K562 (cell line): Measurements from ENCODE around the gene MAGI3. TPM values are rescaled to one million over a fixed set of nuclear protein-coding genes. Genes with fewer than 3 reads are reported as not detected.

Experiments
- ATAC-seq: fragments of 200-7000 bp; cut with Tn5 transposase; 3 replicates; pipeline ENCODE4 v1.9.1; 2020; ENCODE audit warnings: moderate library complexity
- BruUV-seq: library from RNA; stranded (reverse); fragments of 400-500 nt; replicated peaks from 2 replicates; lab custom pipeline; 2021; lab: Mats Ljungman, UMichigan
- CTCF ChIA-PET: fragments of 300-600 bp; formaldehyde crosslinking; extraction: SDS; loops from one replicate; lab custom pipeline; 2021; ENCODE audit warnings: low intra/inter-chr PET ratio; lab: Yijun Ruan, JAX
- POLR2A ChIA-PET: fragments of 300-600, 350-650 bp; sonication (Branson Sonifier 250); formaldehyde crosslinking; extraction: SDS; loops from one replicate; lab custom pipeline; 2021; ENCODE audit warnings: antibody characterized with exemption, inconsistent platforms; lab: Yijun Ruan, JAX
- DNase-seq, 4 experiments: peaks; one replicate each; pipeline versions ENCODE4 v3.0.0 to v3.0.0-alpha.2; 2011 to 2018; ENCODE audit warnings: low spot score in 3 of 4, mixed read lengths in 3 of 4; ENCODE audit errors: extremely low read depth in 1 of 4
- FAIRE-seq: peaks from 2 replicates; lab custom pipeline; 2011; peaks lifted over from hg19 to GRCh38; lab: Jason Lieb, UNC
- H2AFZ ChIP-seq: 2 replicates; pipeline ENCODE4 v1.6.0; 2011; ENCODE audit warnings: low read depth, low read length, control low read depth, inconsistent platforms
- H3K27ac ChIP-seq: fragments of 200-600 bp; 3 replicates; pipeline ENCODE4 v1.8.0; 2011; ENCODE audit warnings: low read depth, mild to moderate bottlenecking, control low read depth, inconsistent platforms, low read length, moderate library complexity, mixed read lengths; ENCODE audit errors: extremely low read depth
- H3K27me3 ChIP-seq, 2 experiments: fragments of 300-600 bp in 1 of 2; 2 replicates in 1 of 2; 3 replicates in 1 of 2; pipeline versions ENCODE4 v1.6.0 to v1.8.0; 2011; ENCODE audit warnings: inconsistent platforms in 2 of 2, low read length in 2 of 2, mild to moderate bottlenecking in 1 of 2, mixed read lengths in 1 of 2, moderate library complexity in 1 of 2; ENCODE audit not compliant: control insufficient read depth in 2 of 2, insufficient read depth in 2 of 2
- H3K36me3 ChIP-seq: fragments of 300-600 bp; 3 replicates; pipeline ENCODE4 v1.8.0; 2011; ENCODE audit warnings: mild to moderate bottlenecking, low read length, inconsistent platforms; ENCODE audit not compliant: control insufficient read depth, insufficient read depth
- H3K4me1 ChIP-seq, 2 experiments: fragments of 200-600 bp in 1 of 2; replicated peaks in 1 of 2; 2 replicates in 1 of 2; 3 replicates in 1 of 2; pipeline versions ENCODE4 v1.5.1 to v1.8.0; 2011; ENCODE audit warnings: inconsistent platforms in 2 of 2, low read length in 2 of 2, mild to moderate bottlenecking in 1 of 2, mixed read lengths in 1 of 2, moderate library complexity in 1 of 2; ENCODE audit not compliant: control insufficient read depth in 2 of 2, insufficient read depth in 2 of 2
- H3K4me2 ChIP-seq: 2 replicates; pipeline ENCODE4 v1.6.1; 2011; ENCODE audit warnings: low read length, control low read depth, inconsistent platforms, mixed read lengths; ENCODE audit not compliant: insufficient read depth
- H3K4me3 ChIP-seq: fragments of 200-600 bp; sonication (generic), shearing (Covaris generic); 2 replicates; pipeline ENCODE4 v1.5.1; 2016; ENCODE audit warnings: control low read depth, inconsistent platforms
- H3K79me2 ChIP-seq: fragments of 200-600 bp; 3 replicates; pipeline ENCODE4 v1.8.0; 2011; ENCODE audit warnings: low read length, inconsistent platforms; ENCODE audit not compliant: control insufficient read depth, insufficient read depth
- H3K9ac ChIP-seq, 2 experiments: 2 replicates each; pipeline versions ENCODE4 v1.6.0 to v1.6.1; 2011; ENCODE audit warnings: low read depth in 2 of 2, low read length in 2 of 2, control low read depth in 1 of 2, inconsistent platforms in 1 of 2, mild to moderate bottlenecking in 1 of 2, mixed read lengths in 1 of 2; ENCODE audit not compliant: insufficient read depth in 1 of 2
- H3K9me1 ChIP-seq: one replicate; pipeline ENCODE4 v1.6.0; 2011; ENCODE audit warnings: inconsistent platforms, mild to moderate bottlenecking, low read length, moderate library complexity; ENCODE audit not compliant: control insufficient read depth, insufficient read depth
- H3K9me3 ChIP-seq: replicated peaks from 2 replicates; pipeline ENCODE4 v1.5.1; 2011; ENCODE audit warnings: low read depth, low read length, inconsistent platforms; ENCODE audit not compliant: control insufficient read depth, insufficient read depth
- H4K20me1 ChIP-seq: replicated peaks from 2 replicates; pipeline ENCODE4 v1.6.1; 2011; ENCODE audit warnings: low read length, inconsistent platforms, mixed read lengths; ENCODE audit not compliant: control insufficient read depth, insufficient read depth
- DPF2 ChIP-seq: fragments of 450-650 bp; IDR thresholded peaks from 2 replicates; pipeline ENCODE4 v1.6.1; 2016
- HDGF ChIP-seq: fragments of 450-650 bp; IDR thresholded peaks from 2 replicates; pipeline ENCODE4 v1.6.1; 2016
- MBD1 ChIP-seq: fragments of 250-450 bp; sonication (Bioruptor Pico); IDR thresholded peaks from 2 replicates; pipeline ENCODE4 v1.8.0; 2022; ENCODE audit warnings: inconsistent platforms
- NFXL1 ChIP-seq: fragments of 450-650 bp; formaldehyde crosslinking; IDR thresholded peaks from 2 replicates; pipeline ENCODE4 v1.4.0; 2021; ENCODE audit warnings: mild to moderate bottlenecking
- PHB2 ChIP-seq: fragments of 450-650 bp; IDR thresholded peaks from 2 replicates; pipeline ENCODE4 v1.6.1; 2017; ENCODE audit warnings: low read depth
- SUPT5H ChIP-seq: fragments of 450-650 bp; IDR thresholded peaks from 2 replicates; pipeline ENCODE4 v1.6.1; 2016
- TAF1 ChIP-seq: IDR thresholded peaks from 2 replicates; pipeline ENCODE4 v1.6.1; 2011; ENCODE audit warnings: mild to moderate bottlenecking, low read length, moderate library complexity; ENCODE audit not compliant: insufficient read depth, control insufficient read depth, severe bottlenecking; ENCODE audit errors: extremely low read depth
- ZNF436 ChIP-seq: fragments of 250-450, 450-650 bp; sonication (Bioruptor Pico); formaldehyde crosslinking; IDR thresholded peaks from 2 replicates; pipeline ENCODE4 v1.7.0; 2020; ENCODE audit warnings: mild to moderate bottlenecking
- in situ Hi-C: fragments of 300-500 bp; cut with MboI; formaldehyde crosslinking; loops from 4 replicates; pipeline ENCODE4 v1.15.0; 2018; ENCODE audit warnings: inconsistent platforms, mixed read lengths
- intact Hi-C: fragments of 100-400 bp; cut with micrococcal nuclease; formaldehyde crosslinking; loops from 2 replicates; pipeline ENCODE4 v1.14.2; 2022
- polyA plus RNA-seq, 8 experiments: library from polyadenylated mRNA; depleted of rRNA in 4 of 8; stranded (reverse) in 5 of 8; unstranded in 3 of 8; fragments of >200 nt; fragmentation: Nextera tagmentation in 2 of 8; fragmentation: Illumina TruSeq in 1 of 8; extraction: Ambion mirVana in 2 of 8; extraction: Trizol in 1 of 8; gene quantifications; 2 replicates each; pipeline versions ENCODE4 v1.2.1 to v1.2.3, GENCODE V29; 2011 to 2014; ENCODE audit warnings: inconsistent platforms in 1 of 8, missing spikeins in 1 of 8
- total RNA-seq, 7 experiments: library from RNA; depleted of rRNA in 6 of 7; stranded (reverse); fragments of >200 nt in 6 of 7; fragmentation: Illumina TruSeq in 2 of 7; extraction: Trizol in 2 of 7; gene quantifications; 2 replicates each; pipeline versions ENCODE4 v1.2.1 to v1.2.3, GENCODE V29; 2011 to 2021; ENCODE audit warnings: low replicate concordance in 1 of 7
- TF ChIP-seq, protein P1 (sequence below): fragments of 250-450 bp; sonication (Bioruptor Pico); IDR thresholded peaks from 2 replicates; pipeline ENCODE4 v1.9.0; 2021; ENCODE audit warnings: mild to moderate bottlenecking
- TF ChIP-seq, protein P2 (sequence below): IDR thresholded peaks from 2 replicates; pipeline ENCODE4 v1.6.1; 2014; ENCODE audit warnings: antibody characterized with exemption
- TF ChIP-seq, protein P3 (sequence below): fragments of 250-450 bp; sonication (Bioruptor Pico); IDR thresholded peaks from 2 replicates; pipeline ENCODE4 v1.5.0; 2021

Gene MAGI3
- total and polyA plus RNA-seq, 9 of the 15 experiments (the other 6 are each of a cell fraction or from before 2014, with no cell fraction given) = 1.0 to 8.6 (median 5.5) TPM

GRCh38 chr1:113652771-113653170, 262.5 kb downstream of the MAGI3 start:
- BruUV-seq = no TSS peak
- DNase-seq (no peak), ATAC-seq (no peak), FAIRE-seq (no peak)
- Histone ChIP-seq H2AFZ (no peak overlapping the region), H3K4me2 (no peak overlapping the region), H3K4me3 (no peak overlapping the region), H3K79me2 (no peaks in the 10 kb centered on the region), H3K9me1 (no peaks in the 10 kb centered on the region), H3K27me3 (no peaks in the 10 kb centered on the region), H3K4me1 (peaks cover 0 to 4% of the 10 kb centered on the region in 2 experiments; a peak in 1 of 5 replicates), H4K20me1 (no peaks in the 10 kb centered on the region), H3K36me3 (no peaks in the 10 kb centered on the region), H3K9ac (no peak overlapping the region), H3K9me3 (no peaks in the 10 kb centered on the region), H3K27ac (no peak overlapping the region)
- CTCF ChIA-PET = no interaction called here
- POLR2A ChIA-PET = no interaction called here
- intact Hi-C loops = no loop called here
- TF ChIP-seq DPF2 = no peak
- no peak for TF ChIP-seq TAF1
- no peak for TF ChIP-seq ZNF436 (CRISPR knock-in tag)
- TF ChIP-seq SUPT5H = no peak
- no peak for TF ChIP-seq NFXL1 (CRISPR knock-in tag)
- no peak for TF ChIP-seq HDGF
- TF ChIP-seq, protein P1, sequence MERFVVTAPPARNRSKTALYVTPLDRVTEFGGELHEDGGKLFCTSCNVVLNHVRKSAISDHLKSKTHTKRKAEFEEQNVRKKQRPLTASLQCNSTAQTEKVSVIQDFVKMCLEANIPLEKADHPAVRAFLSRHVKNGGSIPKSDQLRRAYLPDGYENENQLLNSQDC = no peak
- no peak for TF ChIP-seq PHB2
- TF ChIP-seq, protein P2, sequence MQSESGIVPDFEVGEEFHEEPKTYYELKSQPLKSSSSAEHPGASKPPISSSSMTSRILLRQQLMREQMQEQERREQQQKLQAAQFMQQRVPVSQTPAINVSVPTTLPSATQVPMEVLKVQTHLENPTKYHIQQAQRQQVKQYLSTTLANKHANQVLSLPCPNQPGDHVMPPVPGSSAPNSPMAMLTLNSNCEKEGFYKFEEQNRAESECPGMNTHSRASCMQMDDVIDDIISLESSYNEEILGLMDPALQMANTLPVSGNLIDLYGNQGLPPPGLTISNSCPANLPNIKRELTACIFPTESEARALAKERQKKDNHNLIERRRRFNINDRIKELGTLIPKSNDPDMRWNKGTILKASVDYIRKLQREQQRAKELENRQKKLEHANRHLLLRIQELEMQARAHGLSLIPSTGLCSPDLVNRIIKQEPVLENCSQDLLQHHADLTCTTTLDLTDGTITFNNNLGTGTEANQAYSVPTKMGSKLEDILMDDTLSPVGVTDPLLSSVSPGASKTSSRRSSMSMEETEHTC = no peak
- TF ChIP-seq MBD1 = no peak
- TF ChIP-seq, protein P3, sequence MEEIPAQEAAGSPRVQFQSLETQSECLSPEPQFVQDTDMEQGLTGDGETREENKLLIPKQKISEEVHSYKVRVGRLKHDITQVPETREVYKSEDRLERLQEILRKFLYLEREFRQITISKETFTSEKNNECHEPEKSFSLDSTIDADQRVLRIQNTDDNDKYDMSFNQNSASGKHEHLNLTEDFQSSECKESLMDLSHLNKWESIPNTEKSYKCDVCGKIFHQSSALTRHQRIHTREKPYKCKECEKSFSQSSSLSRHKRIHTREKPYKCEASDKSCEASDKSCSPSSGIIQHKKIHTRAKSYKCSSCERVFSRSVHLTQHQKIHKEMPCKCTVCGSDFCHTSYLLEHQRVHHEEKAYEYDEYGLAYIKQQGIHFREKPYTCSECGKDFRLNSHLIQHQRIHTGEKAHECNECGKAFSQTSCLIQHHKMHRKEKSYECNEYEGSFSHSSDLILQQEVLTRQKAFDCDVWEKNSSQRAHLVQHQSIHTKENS (CRISPR knock-in tag) = no peak
- in situ Hi-C loops = no loop called here
